ENCODE measurements around the gene TIFAB.

DNA sequence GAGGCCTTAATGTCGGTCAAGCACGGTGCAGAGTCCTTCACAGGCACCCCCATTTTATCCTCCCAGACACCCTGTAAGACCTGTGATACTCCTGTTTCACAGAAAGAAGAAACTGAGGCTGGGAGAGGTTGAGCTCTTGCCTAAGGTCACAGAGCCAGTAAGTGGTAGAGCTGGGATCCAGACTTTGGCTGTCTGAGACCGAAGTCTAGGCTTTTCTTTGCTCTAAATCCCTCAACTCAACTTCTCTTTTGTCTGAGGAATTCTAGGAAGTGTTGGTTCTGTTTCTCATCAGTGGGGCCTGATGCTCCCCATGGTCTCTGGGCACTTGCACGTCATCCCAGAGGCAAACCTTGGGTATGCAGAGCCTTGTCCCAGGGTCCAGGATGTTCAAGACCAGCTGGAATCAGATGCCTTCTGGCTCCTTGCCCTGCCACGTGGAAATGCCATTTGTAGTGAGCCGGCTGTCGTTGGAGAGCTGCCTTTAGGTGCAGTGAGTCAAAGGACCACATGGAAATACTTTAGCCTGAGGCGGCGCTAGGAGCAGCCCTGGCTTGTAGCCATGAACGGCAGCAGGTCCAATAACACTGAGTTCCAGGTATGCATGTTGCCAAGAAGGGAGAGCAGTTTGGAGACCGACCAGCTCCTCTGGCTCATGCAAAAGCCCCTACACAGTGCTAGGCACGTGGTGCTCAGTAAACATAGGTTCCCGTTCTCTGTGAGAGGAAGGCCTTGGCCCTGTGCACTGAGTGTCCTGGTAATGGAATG, 14.2 kb downstream of the TIFAB start:
- TF ChIP-seq POLR2A (IDR thresholded peaks at IDR 0.05) (no peak), CTCF (IDR thresholded peaks at IDR 0.05) (peak in 1 of 6 experiments; percentile 20)

All from thyroid gland (tissue), 4 donors.